Testis (tissue), 5 donors: ENCODE results near the gene NCOR2. TPM values are rescaled to one million over a fixed set of nuclear protein-coding genes. Genes with fewer than 3 reads are reported as not detected.

Source experiments
- DNase-seq: peaks from one replicate; pipeline ENCODE4 v3.0.0-alpha.2; 2019
- H3K27ac ChIP-seq, 2 donors: fragments of 200-600 bp; sonication (generic); one replicate each; pipeline ENCODE4 v1.5.1; 2019
- H3K27me3 ChIP-seq: fragments of 200-600 bp; sonication (generic); one replicate; pipeline ENCODE4 v1.5.1; 2019
- H3K36me3 ChIP-seq: fragments of 200-600 bp; sonication (generic); one replicate; pipeline ENCODE4 v1.5.1; 2017; ENCODE audit warnings: low read depth; ENCODE audit errors: missing control alignments
- H3K4me1 ChIP-seq: fragments of 200-600 bp; sonication (generic); one replicate; pipeline ENCODE4 v1.5.1; 2019
- H3K4me3 ChIP-seq, 2 donors: fragments of 200-600 bp; sonication (generic); one replicate each; pipeline ENCODE4 v1.5.1; 2017 to 2019
- H3K9me3 ChIP-seq: fragments of 200-600 bp; sonication (generic); one replicate; pipeline ENCODE4 v1.5.1; 2017
- POLR2A ChIP-seq: fragments of 450-650 bp; IDR thresholded peaks from one replicate; pipeline ENCODE4 v1.6.1; 2017; ENCODE audit warnings: antibody characterized with exemption, mild to moderate bottlenecking, moderate library complexity
- WGBS, 2 donors: methylation state at CpG; one replicate each; pipeline ENCODE4 v1.1.5; 2018; 5-methylcytosine and 5-hydroxymethylcytosine counted together
- intact Hi-C: fragments of 100-400 bp; cut with DNase I; formaldehyde crosslinking; loops from one replicate; pipeline ENCODE4 v1.15.1; 2023; ENCODE audit warnings: low total_unique reads
- long read RNA-seq, 2 donors: transcript quantifications; one replicate each; lab custom pipeline, GENCODE V29; 2026
- polyA plus RNA-seq: library from polyadenylated mRNA; stranded (reverse); fragments of 350-450 nt; fragmentation: Illumina TruSeq; extraction: RNeasy Lipid Tissue Mini Kit (QIAGEN cat#74804); gene quantifications from one replicate; pipeline ENCODE4 v1.2.3, GENCODE V29; 2014; ENCODE audit warnings: low read depth, low replicate concordance; ENCODE audit not compliant: insufficient read depth
- total RNA-seq, 2 donors: library from RNA; depleted of rRNA; stranded (reverse); fragments of >200 nt; gene quantifications; one replicate each; pipeline ENCODE4 v1.2.3, GENCODE V29; 2016
- TF ChIP-seq, protein P1 (sequence below), 3 experiments: fragments of 450-650 bp in 2 of 3; fragments of 200-600 bp in 1 of 3; sonication (generic) in 1 of 3; IDR thresholded peaks; one replicate each; pipeline ENCODE4 v1.5.1; 2016 to 2019; ENCODE audit warnings: antibody characterized with exemption in 3 of 3, mild to moderate bottlenecking in 2 of 3, moderate library complexity in 1 of 3

The NCOR2 gene
- total RNA-seq (100 to 1,000 TPM; 212 TPM), polyA plus RNA-seq (62.6 TPM)
- long read RNA-seq, donor 1, partial matches to known transcripts = 33 of 34 reads
- long read RNA-seq, donor 1, other reads (novel, unspliced or antisense) = 0 of 34 reads
- long read RNA-seq, donor 2, partial matches to known transcripts = 7 of 8 reads
- long read RNA-seq, donor 2, other reads (novel, unspliced or antisense) = 0 of 8 reads

GRCh38 chr12:124566997-124567672 lies at the start of gene NCOR2:
NCOR2 (minus strand) TSS chr12:124567612; CDS start chr12:124495251, 72,361 bp downstream.
- H3K9me3 ChIP-seq = no peaks in the 10 kb centered on the region
- H3K27ac ChIP-seq = peak within 1 kb of the TSS; percentile 96 to 97
- H3K36me3 ChIP-seq = no peaks in the 10 kb centered on the region
- 0% methylated on average over 38 of the region's 106 CpGs; no CpG with 5 or more reads in 1 of the 2 donors for WGBS, 2 donors
- intact Hi-C loops = loop anchor here (5.0 to 10.0 kb wide), 4 partner anchors 50 to 200 kb away; no protein-coding TSS in a partner anchor
- TF ChIP-seq, protein P1, sequence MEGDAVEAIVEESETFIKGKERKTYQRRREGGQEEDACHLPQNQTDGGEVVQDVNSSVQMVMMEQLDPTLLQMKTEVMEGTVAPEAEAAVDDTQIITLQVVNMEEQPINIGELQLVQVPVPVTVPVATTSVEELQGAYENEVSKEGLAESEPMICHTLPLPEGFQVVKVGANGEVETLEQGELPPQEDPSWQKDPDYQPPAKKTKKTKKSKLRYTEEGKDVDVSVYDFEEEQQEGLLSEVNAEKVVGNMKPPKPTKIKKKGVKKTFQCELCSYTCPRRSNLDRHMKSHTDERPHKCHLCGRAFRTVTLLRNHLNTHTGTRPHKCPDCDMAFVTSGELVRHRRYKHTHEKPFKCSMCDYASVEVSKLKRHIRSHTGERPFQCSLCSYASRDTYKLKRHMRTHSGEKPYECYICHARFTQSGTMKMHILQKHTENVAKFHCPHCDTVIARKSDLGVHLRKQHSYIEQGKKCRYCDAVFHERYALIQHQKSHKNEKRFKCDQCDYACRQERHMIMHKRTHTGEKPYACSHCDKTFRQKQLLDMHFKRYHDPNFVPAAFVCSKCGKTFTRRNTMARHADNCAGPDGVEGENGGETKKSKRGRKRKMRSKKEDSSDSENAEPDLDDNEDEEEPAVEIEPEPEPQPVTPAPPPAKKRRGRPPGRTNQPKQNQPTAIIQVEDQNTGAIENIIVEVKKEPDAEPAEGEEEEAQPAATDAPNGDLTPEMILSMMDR (IDR thresholded peaks at IDR 0.05) = no peak
- no peak for TF ChIP-seq POLR2A
- H3K27me3 ChIP-seq = no peaks in the 10 kb centered on the region
- H3K4me3 ChIP-seq = peak within 1 kb of the TSS; percentile 90 to 99
- DNase-seq = no peak
- H3K4me1 ChIP-seq = peaks cover 51% of the 10 kb centered on the region

- H3K27me3 ChIP-seq = no peaks in the 10 kb centered on the region
- H3K27ac ChIP-seq = no peak overlapping the region
- no peak for TF ChIP-seq POLR2A
- TF ChIP-seq, protein P1 (IDR thresholded peaks at IDR 0.05) = no peak
- 72 to 73% methylated on average over 20 of the region's 20 CpGs for WGBS, 2 donors
- no peak overlapping the region for H3K4me3 ChIP-seq
- H3K36me3 ChIP-seq = no peaks in the 10 kb centered on the region
- H3K9me3 ChIP-seq = no peaks in the 10 kb centered on the region
- intact Hi-C loops = no loop called here
- H3K4me1 ChIP-seq = peaks cover 14% of the 10 kb centered on the region
- DNase-seq = no peak
Measured at GRCh38 chr12:124616394-124617221, 49.2 kb upstream of the NCOR2 start.

DNA sequence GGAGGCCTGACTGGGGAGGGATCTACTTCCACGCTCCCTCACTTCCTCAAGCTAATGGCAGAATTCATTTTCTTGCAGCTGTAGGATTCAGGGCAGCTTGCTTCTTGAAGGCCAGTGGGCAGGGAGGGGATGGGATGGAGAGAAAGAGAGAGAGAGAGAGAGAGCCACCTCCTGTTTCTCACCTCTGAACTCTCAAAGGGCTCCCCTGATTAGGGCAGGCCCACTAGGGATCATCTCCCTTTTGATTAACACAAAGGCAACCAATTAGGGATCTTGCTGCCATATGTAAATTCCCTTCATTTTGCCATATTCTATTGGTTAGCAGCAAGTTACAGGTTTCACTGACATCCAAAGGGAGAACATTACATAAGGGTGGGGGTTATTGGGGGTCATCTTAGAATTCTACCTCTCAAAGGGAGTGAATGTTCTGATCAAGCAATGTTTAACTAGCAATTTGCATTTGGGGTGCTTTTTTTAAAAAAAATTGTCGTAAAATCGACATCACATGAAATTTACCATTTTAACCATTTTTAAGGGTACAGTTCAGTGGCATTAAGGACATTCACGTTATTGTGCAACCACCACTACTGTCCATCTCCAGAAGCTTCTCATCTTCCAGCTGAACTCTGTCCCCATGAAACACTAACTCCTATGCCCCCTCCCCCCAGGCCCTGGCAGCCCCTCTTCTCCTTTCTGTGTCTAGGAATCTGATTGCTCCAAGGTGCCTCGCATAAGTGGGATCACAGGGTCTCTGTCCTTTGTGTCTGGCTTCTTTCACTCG lies 47.3 kb upstream of the NCOR2 start:
- TF ChIP-seq, protein P1 (IDR thresholded peaks at IDR 0.05) = no peak
- TF ChIP-seq POLR2A = no peak
- Histone ChIP-seq H3K27me3 (no peaks in the 10 kb centered on the region), H3K27ac (no peak overlapping the region), H3K4me1 (no peaks in the 10 kb centered on the region), H3K9me3 (no peaks in the 10 kb centered on the region), H3K4me3 (no peak overlapping the region), H3K36me3 (no peaks in the 10 kb centered on the region)
- DNase-seq = no peak
- intact Hi-C loops = no loop called here
- 93 to 95% methylated on average over 6 of the region's 6 CpGs for WGBS, 2 donors

GRCh38 chr12:124613151-124613585 lies 45.8 kb upstream of the NCOR2 start:
- H3K4me3 ChIP-seq = no peak overlapping the region
- no peaks in the 10 kb centered on the region for H3K9me3 ChIP-seq
- no peaks in the 10 kb centered on the region for H3K27me3 ChIP-seq
- H3K4me1 ChIP-seq = peaks cover 15% of the 10 kb centered on the region
- 63 to 76% methylated on average over 3 of the region's 3 CpGs for WGBS, 2 donors
- TF ChIP-seq POLR2A = no peak
- TF ChIP-seq, protein P1 (IDR thresholded peaks at IDR 0.05) = no peak
- peak; percentile 61 for DNase-seq
- intact Hi-C loops = no loop called here
- no peaks in the 10 kb centered on the region for H3K36me3 ChIP-seq
- H3K27ac ChIP-seq = no peak overlapping the region
